ENCODE measurements around the gene AKAP4.

- TF ChIP-seq CTCF (conservative IDR thresholded peaks at IDR 0.05; ENCODE audit: low read length) (no peak), EZH2phosphoT487 (IDR thresholded peaks at IDR 0.05; ENCODE audit: borderline replicate concordance, low read depth, low read length) (no peak)
Observed at GRCh38 chrX:50206753-50207152, 5.9 kb upstream of the AKAP4 start.

Data from OCI-LY7 (cell line).